ENCODE results near the gene RHBDD2. TPM values are rescaled to one million over a fixed set of nuclear protein-coding genes. Genes with fewer than 3 reads are reported as not detected.

The RHBDD2 gene
- total and polyA plus RNA-seq, 9 of the 15 experiments (the other 6 are each of a cell fraction or from before 2014, with no cell fraction given) = 3.3 to 36.7 (median 17.9) TPM

DNA sequence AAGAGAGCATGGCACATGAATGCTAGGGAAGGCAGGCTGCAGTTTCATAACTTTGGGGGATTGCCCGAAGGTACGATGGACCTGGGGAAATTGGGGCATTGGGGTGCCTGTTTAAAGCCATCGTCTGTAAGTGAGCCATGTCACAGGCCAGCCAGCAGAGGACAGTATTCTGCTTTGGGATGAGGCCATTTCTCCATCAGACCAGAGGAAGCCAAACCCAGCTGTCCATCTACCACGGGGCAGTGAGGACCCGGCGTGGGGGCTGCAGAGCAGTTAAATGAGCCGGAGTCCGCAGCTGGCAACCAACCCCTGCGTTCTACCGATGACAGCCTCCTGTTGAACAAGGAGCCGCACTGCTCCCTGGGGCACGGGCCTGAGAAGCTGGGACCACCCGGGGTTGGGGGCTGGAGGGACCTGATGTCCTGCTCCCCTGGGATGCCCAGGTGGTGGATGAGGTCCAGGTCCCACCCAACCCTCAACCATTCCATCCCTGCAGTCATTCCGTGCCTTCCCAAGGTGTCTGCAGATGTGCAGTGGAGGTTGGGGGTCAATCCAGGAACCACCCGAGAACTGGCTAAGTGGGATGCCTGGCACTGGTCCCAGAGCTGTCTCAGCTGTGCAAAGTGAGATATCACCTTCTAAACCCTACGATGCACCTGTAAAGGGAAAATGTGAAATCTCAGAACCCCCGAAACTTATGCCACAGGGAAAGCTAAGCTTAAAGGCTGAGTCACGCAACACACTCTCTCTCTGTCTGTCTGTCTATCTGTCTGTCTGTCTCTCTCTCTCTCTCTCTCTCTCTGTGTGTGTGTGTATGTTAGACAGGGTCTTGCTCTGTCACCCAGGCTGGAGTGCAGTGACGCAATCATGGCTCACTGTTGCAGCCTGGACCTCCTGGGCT, 12.1 kb upstream of the RHBDD2 start (continued):
- TF ChIP-seq, protein P1, sequence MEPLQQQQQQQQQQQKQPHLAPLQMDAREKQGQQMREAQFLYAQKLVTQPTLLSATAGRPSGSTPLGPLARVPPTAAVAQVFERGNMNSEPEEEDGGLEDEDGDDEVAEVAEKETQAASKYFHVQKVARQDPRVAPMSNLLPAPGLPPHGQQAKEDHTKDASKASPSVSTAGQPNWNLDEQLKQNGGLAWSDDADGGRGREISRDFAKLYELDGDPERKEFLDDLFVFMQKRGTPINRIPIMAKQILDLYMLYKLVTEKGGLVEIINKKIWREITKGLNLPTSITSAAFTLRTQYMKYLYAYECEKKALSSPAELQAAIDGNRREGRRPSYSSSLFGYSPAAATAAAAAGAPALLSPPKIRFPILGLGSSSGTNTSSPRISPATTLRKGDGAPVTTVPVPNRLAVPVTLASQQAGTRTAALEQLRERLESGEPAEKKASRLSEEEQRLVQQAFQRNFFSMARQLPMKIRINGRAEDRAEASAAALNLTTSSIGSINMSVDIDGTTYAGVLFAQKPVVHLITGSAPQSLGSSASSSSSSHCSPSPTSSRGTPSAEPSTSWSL (CRISPR knock-in tag; IDR thresholded peaks at IDR 0.05; ENCODE audit: borderline replicate concordance) = no peak
- TF ChIP-seq SIX5 (IDR thresholded peaks at IDR 0.05; ENCODE audit: borderline replicate concordance in 1 of 2, insufficient read depth in 1 of 2, low read depth in 1 of 2, low read length in 2 of 2) = no peak
- TF ChIP-seq MTF1 (CRISPR knock-in tag; IDR thresholded peaks at IDR 0.05; ENCODE audit: borderline replicate concordance) = no peak
- TF ChIP-seq RAD21 (CRISPR knock-in tag; conservative IDR thresholded peaks at IDR 0.05 in 1 of 2, IDR thresholded peaks at IDR 0.05 in 1 of 2) = peak; percentile 98 to 99
- TF ChIP-seq TCF7 (IDR thresholded peaks at IDR 0.05; ENCODE audit: borderline replicate concordance) = no peak
- TF ChIP-seq PRPF4 (IDR thresholded peaks at IDR 0.05; ENCODE audit: insufficient read depth, low read depth, low read length, poor library complexity, severe bottlenecking) = no peak
- peak; percentile 95 for TF ChIP-seq DPF2 (IDR thresholded peaks at IDR 0.05)
- TF ChIP-seq, protein P2, sequence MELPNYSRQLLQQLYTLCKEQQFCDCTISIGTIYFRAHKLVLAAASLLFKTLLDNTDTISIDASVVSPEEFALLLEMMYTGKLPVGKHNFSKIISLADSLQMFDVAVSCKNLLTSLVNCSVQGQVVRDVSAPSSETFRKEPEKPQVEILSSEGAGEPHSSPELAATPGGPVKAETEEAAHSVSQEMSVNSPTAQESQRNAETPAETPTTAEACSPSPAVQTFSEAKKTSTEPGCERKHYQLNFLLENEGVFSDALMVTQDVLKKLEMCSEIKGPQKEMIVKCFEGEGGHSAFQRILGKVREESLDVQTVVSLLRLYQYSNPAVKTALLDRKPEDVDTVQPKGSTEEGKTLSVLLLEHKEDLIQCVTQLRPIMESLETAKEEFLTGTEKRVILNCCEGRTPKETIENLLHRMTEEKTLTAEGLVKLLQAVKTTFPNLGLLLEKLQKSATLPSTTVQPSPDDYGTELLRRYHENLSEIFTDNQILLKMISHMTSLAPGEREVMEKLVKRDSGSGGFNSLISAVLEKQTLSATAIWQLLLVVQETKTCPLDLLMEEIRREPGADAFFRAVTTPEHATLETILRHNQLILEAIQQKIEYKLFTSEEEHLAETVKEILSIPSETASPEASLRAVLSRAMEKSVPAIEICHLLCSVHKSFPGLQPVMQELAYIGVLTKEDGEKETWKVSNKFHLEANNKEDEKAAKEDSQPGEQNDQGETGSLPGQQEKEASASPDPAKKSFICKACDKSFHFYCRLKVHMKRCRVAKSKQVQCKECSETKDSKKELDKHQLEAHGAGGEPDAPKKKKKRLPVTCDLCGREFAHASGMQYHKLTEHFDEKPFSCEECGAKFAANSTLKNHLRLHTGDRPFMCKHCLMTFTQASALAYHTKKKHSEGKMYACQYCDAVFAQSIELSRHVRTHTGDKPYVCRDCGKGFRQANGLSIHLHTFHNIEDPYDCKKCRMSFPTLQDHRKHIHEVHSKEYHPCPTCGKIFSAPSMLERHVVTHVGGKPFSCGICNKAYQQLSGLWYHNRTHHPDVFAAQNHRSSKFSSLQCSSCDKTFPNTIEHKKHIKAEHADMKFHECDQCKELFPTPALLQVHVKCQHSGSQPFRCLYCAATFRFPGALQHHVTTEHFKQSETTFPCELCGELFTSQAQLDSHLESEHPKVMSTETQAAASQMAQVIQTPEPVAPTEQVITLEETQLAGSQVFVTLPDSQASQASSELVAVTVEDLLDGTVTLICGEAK (IDR thresholded peaks at IDR 0.05) = peak; percentile 47; the same call in 1 of the 2 replicates
- TF ChIP-seq, protein P2 (CRISPR knock-in tag; IDR thresholded peaks at IDR 0.05) = no peak
- TF ChIP-seq CSDE1 (IDR thresholded peaks at IDR 0.05) = no peak
- 0 out of 2 replicates have a peak, but pooled peaks have one; percentile 34 for TF ChIP-seq SMAD3 (CRISPR knock-in tag; conservative IDR thresholded peaks at IDR 0.05)
- 0 out of 2 replicates have a peak, but pooled peaks have one; percentile 21 for TF ChIP-seq THAP12 (CRISPR knock-in tag; IDR thresholded peaks at IDR 0.05)
- peak; percentile 66 for TF ChIP-seq TCF3 (CRISPR knock-in tag; IDR thresholded peaks at IDR 0.05)

Measured in K562 (cell line).